ENCODE results near the gene HOMER1. TPM values are rescaled to one million over a fixed set of nuclear protein-coding genes. Genes with fewer than 3 reads are reported as not detected.
"Not testable (repeated sequence)": the region's sequence is repeated elsewhere in the genome, so short reads cannot be mapped to it uniquely, and the experiment has no call there.

The HOMER1 gene
- total RNA-seq, 1 donor from 2014 or later: 20.5 TPM

DNA sequence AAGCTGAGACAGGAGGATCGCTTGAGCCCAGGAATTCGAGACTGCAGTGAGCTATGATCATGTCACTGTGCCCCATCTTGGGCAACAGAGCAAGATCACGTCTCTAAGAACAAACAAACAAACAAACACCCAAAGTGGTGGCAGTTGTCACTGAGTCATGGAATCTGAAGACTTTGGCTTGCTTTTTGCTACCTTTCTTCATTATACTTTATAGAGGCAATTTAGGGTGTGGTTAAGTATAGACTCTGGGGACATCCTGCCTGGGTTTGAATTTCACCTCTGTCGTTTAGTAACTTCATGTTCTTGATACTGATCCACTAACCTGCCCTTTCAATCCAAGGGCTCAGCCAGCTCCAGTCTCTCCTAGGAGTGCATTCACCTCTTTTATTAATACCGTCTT, 13.0 kb upstream of the HOMER1 start:
- no peaks in the 10 kb centered on the region for H3K36me3 ChIP-seq (ENCODE audit: control insufficient read depth, insufficient read depth, low read length)
- no peak overlapping the region for H3K4me3 ChIP-seq (ENCODE audit: low read depth, low read length)
- no peaks in the 10 kb centered on the region for H3K27me3 ChIP-seq (ENCODE audit: control insufficient read depth, insufficient read depth, low read length)
- DNase-seq (ENCODE audit: low read depth) (no peak), FAIRE-seq (no peak)
- TF ChIP-seq, protein P1, sequence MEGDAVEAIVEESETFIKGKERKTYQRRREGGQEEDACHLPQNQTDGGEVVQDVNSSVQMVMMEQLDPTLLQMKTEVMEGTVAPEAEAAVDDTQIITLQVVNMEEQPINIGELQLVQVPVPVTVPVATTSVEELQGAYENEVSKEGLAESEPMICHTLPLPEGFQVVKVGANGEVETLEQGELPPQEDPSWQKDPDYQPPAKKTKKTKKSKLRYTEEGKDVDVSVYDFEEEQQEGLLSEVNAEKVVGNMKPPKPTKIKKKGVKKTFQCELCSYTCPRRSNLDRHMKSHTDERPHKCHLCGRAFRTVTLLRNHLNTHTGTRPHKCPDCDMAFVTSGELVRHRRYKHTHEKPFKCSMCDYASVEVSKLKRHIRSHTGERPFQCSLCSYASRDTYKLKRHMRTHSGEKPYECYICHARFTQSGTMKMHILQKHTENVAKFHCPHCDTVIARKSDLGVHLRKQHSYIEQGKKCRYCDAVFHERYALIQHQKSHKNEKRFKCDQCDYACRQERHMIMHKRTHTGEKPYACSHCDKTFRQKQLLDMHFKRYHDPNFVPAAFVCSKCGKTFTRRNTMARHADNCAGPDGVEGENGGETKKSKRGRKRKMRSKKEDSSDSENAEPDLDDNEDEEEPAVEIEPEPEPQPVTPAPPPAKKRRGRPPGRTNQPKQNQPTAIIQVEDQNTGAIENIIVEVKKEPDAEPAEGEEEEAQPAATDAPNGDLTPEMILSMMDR (IDR thresholded peaks at IDR 0.05; ENCODE audit: insufficient read depth, low read length, severe bottlenecking): no peak

DNA sequence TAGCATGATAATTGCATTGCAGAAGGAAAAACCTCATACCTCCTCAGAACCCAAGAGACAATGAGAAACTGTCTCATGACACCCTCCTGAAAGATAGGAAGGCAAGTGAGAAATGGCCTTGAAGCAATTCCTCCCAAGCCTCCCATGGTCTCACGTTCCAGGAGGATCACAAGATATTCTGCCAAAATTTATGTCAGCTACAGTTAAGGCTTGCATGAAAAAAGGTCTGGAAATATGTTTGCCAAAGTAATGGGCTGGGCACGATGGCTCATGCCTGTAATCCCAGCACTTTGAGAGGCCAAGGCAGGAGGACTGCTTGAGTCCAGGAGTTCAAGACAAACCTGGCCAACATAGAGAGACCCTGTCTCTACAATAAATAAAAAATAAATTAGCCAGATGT, 12.6 kb upstream of the HOMER1 start:
- Histone ChIP-seq H3K4me3 (ENCODE audit: low read depth, low read length) (no peak overlapping the region), H3K27me3 (ENCODE audit: control insufficient read depth, insufficient read depth, low read length) (no peaks in the 10 kb centered on the region), H3K36me3 (ENCODE audit: control insufficient read depth, insufficient read depth, low read length) (no peaks in the 10 kb centered on the region)
- FAIRE-seq: no peak
- TF ChIP-seq, protein P1 (IDR thresholded peaks at IDR 0.05; ENCODE audit: insufficient read depth, low read length, severe bottlenecking): no peak
- no peak for DNase-seq (ENCODE audit: low read depth)

DNA sequence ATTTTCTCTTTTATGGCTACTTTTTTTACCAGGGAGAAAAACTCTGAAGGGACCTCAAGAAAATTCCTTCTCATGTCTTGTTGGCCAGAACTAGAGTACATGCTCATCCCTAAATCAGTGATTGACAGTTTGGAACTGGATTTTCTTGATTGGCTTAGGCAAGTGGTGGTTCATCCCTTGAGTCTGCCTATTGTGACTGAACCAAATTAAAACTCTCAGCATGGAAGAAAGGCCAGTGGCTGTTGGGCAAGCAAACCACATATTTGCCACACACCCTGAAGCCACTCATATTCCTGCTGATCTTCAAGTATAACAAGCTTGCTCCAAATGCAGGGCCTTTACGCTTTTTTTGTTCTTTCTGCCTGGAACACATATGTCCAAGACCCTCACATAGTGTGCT, 7.2 kb upstream of the HOMER1 start:
- Histone ChIP-seq H3K36me3 (ENCODE audit: control insufficient read depth, insufficient read depth, low read length) (no peaks in the 10 kb centered on the region), H3K27me3 (ENCODE audit: control insufficient read depth, insufficient read depth, low read length) (no peaks in the 10 kb centered on the region), H3K4me3 (ENCODE audit: low read depth, low read length) (no peak overlapping the region)
- peak; percentile 35 for DNase-seq (ENCODE audit: low read depth)
- TF ChIP-seq, protein P1 (IDR thresholded peaks at IDR 0.05; ENCODE audit: insufficient read depth, low read length, severe bottlenecking): no peak
- peak; percentile 47 for FAIRE-seq

DNA sequence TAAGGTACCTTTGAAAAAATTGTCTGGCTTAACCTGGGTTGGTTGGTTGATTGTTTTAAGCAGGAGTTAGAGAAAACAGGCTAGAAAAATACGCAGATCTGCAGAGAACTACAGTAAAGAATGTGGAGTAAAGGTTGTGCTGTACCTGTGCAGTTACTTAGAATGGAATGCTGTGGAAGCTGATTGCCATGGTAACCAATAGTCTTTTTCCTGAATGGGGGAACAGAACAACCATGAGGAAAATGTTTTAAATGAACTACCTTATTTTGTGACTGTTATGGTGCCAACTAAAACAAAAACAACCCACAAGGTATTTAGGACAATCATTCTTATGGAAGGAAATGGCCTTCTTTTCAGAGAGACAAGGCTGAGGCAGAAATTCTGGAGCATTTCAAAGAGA, 4.8 kb upstream of the HOMER1 start:
- FAIRE-seq: no peak
- no peak for DNase-seq (ENCODE audit: low read depth)
- TF ChIP-seq, protein P1 (IDR thresholded peaks at IDR 0.05; ENCODE audit: insufficient read depth, low read length, severe bottlenecking): no peak
- no peaks in the 10 kb centered on the region for H3K27me3 ChIP-seq (ENCODE audit: control insufficient read depth, insufficient read depth, low read length)
- no peak overlapping the region for H3K4me3 ChIP-seq (ENCODE audit: low read depth, low read length)
- no peaks in the 10 kb centered on the region for H3K36me3 ChIP-seq (ENCODE audit: control insufficient read depth, insufficient read depth, low read length)

DNA sequence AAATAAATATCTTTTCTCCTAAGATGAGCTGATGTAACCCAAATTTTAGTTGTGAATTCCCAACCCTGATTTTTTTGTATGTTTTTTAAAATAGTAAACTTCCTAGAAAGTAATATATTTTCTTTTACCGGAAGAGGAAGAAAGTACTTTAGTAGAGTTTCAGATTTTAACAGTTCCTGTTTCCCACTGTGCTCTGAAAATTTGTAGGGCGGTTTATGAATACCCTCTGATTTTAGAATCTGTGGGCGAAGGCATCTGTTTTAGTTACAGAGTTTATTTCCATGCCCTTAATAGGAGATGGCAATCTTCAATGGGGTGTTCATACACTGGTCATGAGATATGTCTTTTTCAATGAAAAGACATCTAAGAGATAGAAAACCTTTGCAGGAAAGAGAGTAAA, 3.7 kb upstream of the HOMER1 start:
- no peak for FAIRE-seq
- no peaks in the 10 kb centered on the region for H3K27me3 ChIP-seq (ENCODE audit: control insufficient read depth, insufficient read depth, low read length)
- TF ChIP-seq, protein P1 (IDR thresholded peaks at IDR 0.05; ENCODE audit: insufficient read depth, low read length, severe bottlenecking): no peak
- H3K36me3 ChIP-seq (ENCODE audit: control insufficient read depth, insufficient read depth, low read length): no peaks in the 10 kb centered on the region
- DNase-seq (ENCODE audit: low read depth): no peak
- H3K4me3 ChIP-seq (ENCODE audit: low read depth, low read length): no peak overlapping the region

DNA sequence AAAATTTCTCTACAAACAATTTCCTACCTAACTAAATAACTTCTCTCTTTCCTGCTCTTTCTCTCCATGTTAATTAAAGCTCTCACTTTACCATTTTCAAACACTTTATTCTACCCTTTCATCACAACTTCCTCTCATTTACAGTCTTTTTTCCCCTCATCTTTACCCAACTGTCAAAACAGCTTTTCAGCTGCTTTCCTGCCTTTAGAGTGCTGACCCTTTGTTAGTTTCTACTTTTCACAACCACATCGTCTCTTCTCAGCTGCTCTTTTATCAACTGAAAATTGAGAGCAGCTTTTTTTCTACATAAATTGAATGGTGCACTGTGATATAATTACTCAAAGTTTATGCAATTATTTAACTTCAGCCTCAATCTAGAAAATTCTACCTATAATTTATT, 3.1 kb upstream of the HOMER1 start:
- Histone ChIP-seq H3K4me3 (ENCODE audit: low read depth, low read length) (no peak overlapping the region), H3K27me3 (ENCODE audit: control insufficient read depth, insufficient read depth, low read length) (no peaks in the 10 kb centered on the region), H3K36me3 (ENCODE audit: control insufficient read depth, insufficient read depth, low read length) (no peaks in the 10 kb centered on the region)
- no peak for DNase-seq (ENCODE audit: low read depth)
- TF ChIP-seq, protein P1 (IDR thresholded peaks at IDR 0.05; ENCODE audit: insufficient read depth, low read length, severe bottlenecking): no peak
- FAIRE-seq: no peak

DNA sequence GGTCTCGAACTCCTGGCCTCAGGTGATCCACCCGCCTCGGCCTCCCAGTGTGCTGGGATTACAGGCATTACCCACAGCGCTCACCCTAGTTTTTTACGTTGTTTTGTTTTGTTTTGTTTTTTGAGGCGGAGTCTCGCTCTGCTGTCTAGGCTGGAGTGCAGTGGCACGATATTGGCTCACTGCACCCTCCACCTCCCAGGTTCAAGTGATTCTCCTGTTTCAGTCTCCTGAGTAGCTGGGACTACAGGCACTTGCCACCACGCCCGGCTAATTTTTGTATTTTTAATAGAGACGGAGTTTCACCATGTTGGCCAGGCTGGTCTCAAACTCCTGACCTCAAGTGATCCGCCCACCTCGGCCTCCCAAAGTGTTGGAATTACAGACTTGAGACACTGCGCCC, 2.4 kb upstream of the HOMER1 start:
- not testable (repeated sequence) for H3K36me3 ChIP-seq (ENCODE audit: control insufficient read depth, insufficient read depth, low read length); FAIRE-seq; H3K4me3 ChIP-seq (ENCODE audit: low read depth, low read length); DNase-seq (ENCODE audit: low read depth); H3K27me3 ChIP-seq (ENCODE audit: control insufficient read depth, insufficient read depth, low read length)
